GM23338 (cell line): ENCODE measurements around the gene TRPC4. TPM values are rescaled to one million over a fixed set of nuclear protein-coding genes. Genes with fewer than 3 reads are reported as not detected.

Experiments
- ATAC-seq: fragments of 200-7000 bp; cut with Tn5 transposase; 3 replicates; pipeline ENCODE4 v1.9.1; 2020
- DNase-seq: peaks from one replicate; pipeline ENCODE4 v3.0.0-alpha.2; 2015; ENCODE audit warnings: low spot score
- H2AFZ ChIP-seq: fragments of 200-600 bp; sonication (generic); 2 replicates; pipeline ENCODE4 v1.8.0; 2016; ENCODE audit warnings: antibody characterized with exemption, mild to moderate bottlenecking, moderate library complexity
- H3F3A ChIP-seq: fragments of 200-600 bp; sonication (generic); replicated peaks from 2 replicates; pipeline ENCODE4 v1.8.0; 2017; ENCODE audit warnings: antibody characterized with exemption, mixed run types, low read depth
- H3K27ac ChIP-seq: fragments of 200-600 bp; sonication (generic); 2 replicates; pipeline ENCODE4 v1.6.1; 2016; ENCODE audit warnings: low read depth
- H3K27me3 ChIP-seq: fragments of 200-600 bp; sonication (generic); 2 replicates; pipeline ENCODE4 v1.8.0; 2016; ENCODE audit warnings: mild to moderate bottlenecking, mixed run types, moderate library complexity; ENCODE audit not compliant: insufficient read depth
- H3K36me3 ChIP-seq: fragments of 200-600 bp; sonication (generic); 2 replicates; pipeline ENCODE4 v1.8.0; 2016; ENCODE audit warnings: mild to moderate bottlenecking; ENCODE audit not compliant: insufficient read depth
- H3K4me1 ChIP-seq: fragments of 200-600 bp; sonication (generic); 2 replicates; pipeline ENCODE4 v1.8.0; 2016; ENCODE audit warnings: mild to moderate bottlenecking, moderate library complexity; ENCODE audit not compliant: insufficient read depth
- H3K4me2 ChIP-seq: fragments of 200-600 bp; sonication (generic); 2 replicates; pipeline ENCODE4 v1.7.1; 2017; ENCODE audit warnings: mixed run types
- H3K4me3 ChIP-seq: fragments of 200-600 bp; sonication (generic); 2 replicates; pipeline ENCODE4 v1.6.1; 2016; ENCODE audit warnings: mixed run types
- H3K79me2 ChIP-seq: fragments of 200-600 bp; sonication (generic); replicated peaks from 2 replicates; pipeline ENCODE4 v1.8.0; 2017; ENCODE audit warnings: mild to moderate bottlenecking; ENCODE audit not compliant: insufficient read depth
- H3K9me2 ChIP-seq: fragments of 200-600 bp; sonication (generic); 2 replicates; pipeline ENCODE4 v1.8.0; 2017; ENCODE audit not compliant: insufficient read depth
- H4K20me1 ChIP-seq: fragments of 200-600 bp; sonication (generic); replicated peaks from 2 replicates; pipeline ENCODE4 v1.8.0; 2017; ENCODE audit warnings: mild to moderate bottlenecking; ENCODE audit not compliant: insufficient read depth
- H3K27ac Mint-ChIP-seq: 2 replicates; pipeline ENCODE4 v1.8.0; 2020; ENCODE audit warnings: inconsistent platforms, mild to moderate bottlenecking, moderate library complexity, mixed read lengths
- H3K27me3 Mint-ChIP-seq: 3 replicates; pipeline ENCODE4 v1.8.0; 2022; ENCODE audit warnings: low read depth, mild to moderate bottlenecking, moderate library complexity, mixed read lengths, inconsistent platforms; ENCODE audit not compliant: insufficient read depth, poor library complexity
- H3K36me3 Mint-ChIP-seq: 3 replicates; pipeline ENCODE4 v1.8.0; 2021; ENCODE audit warnings: low read depth, mild to moderate bottlenecking, inconsistent platforms, moderate library complexity, mixed read lengths
- H3K4me1 Mint-ChIP-seq: 3 replicates; pipeline ENCODE4 v1.8.0; 2020; ENCODE audit warnings: mild to moderate bottlenecking, inconsistent platforms, mixed read lengths
- H3K4me3 Mint-ChIP-seq: 3 replicates; pipeline ENCODE4 v1.8.0; 2021; ENCODE audit warnings: moderate library complexity, mild to moderate bottlenecking, inconsistent platforms, mixed read lengths
- H3K9me3 Mint-ChIP-seq: 3 replicates; pipeline ENCODE4 v1.8.0; 2020; ENCODE audit warnings: moderate library complexity, mild to moderate bottlenecking, inconsistent platforms, mixed read lengths
- CREB1 ChIP-seq: fragments of 250-450 bp; sonication (Bioruptor Pico); IDR thresholded peaks from 2 replicates; pipeline ENCODE4 v1.5.0; 2020; ENCODE audit warnings: low read depth, mild to moderate bottlenecking, moderate library complexity
- CTCF ChIP-seq, 2 experiments: fragments of 200-600 bp in 1 of 2; sonication (generic) in 1 of 2; conservative IDR thresholded peaks; 2 replicates each; pipeline versions ENCODE4 v1.5.1 to v1.6.1; 2016 to 2017; ENCODE audit warnings: antibody characterized with exemption in 2 of 2, low read depth in 2 of 2, mild to moderate bottlenecking in 2 of 2, moderate library complexity in 1 of 2
- ETS1 ChIP-seq: IDR thresholded peaks from 2 replicates; pipeline ENCODE4 v1.6.1; 2016; ENCODE audit warnings: antibody characterized with exemption
- EZH2 ChIP-seq: fragments of 200-600 bp; sonication (generic); IDR thresholded peaks from one replicate; pipeline ENCODE4 v1.8.0; 2017; ENCODE audit warnings: antibody characterized with exemption, mild to moderate bottlenecking, low read depth; ENCODE audit not compliant: unreplicated experiment
- EZH2phosphoT487 ChIP-seq: fragments of 200-600 bp; sonication (generic); IDR thresholded peaks from one replicate; pipeline ENCODE4 v1.8.1; 2018; ENCODE audit warnings: antibody characterized with exemption; ENCODE audit not compliant: unreplicated experiment
- JUNB ChIP-seq: IDR thresholded peaks from one replicate; pipeline ENCODE4 v1.6.1; 2016; ENCODE audit warnings: antibody characterized with exemption; ENCODE audit not compliant: unreplicated experiment
- NANOG ChIP-seq: IDR thresholded peaks from 2 replicates; pipeline ENCODE4 v1.6.1; 2016; ENCODE audit warnings: antibody characterized with exemption, borderline replicate concordance
- POLR2AphosphoS5 ChIP-seq: IDR thresholded peaks from 2 replicates; pipeline ENCODE4 v1.6.1; 2016; ENCODE audit warnings: antibody characterized with exemption, low read depth
- STAT1 ChIP-seq: IDR thresholded peaks from one replicate; pipeline ENCODE4 v1.6.1; 2016; ENCODE audit warnings: antibody characterized with exemption; ENCODE audit not compliant: unreplicated experiment
- ZNF114 ChIP-seq: fragments of 250-450 bp; sonication (Bioruptor Pico); IDR thresholded peaks from 2 replicates; pipeline ENCODE4 v1.5.0; 2020; ENCODE audit warnings: mild to moderate bottlenecking, moderate library complexity
- ZNF331 ChIP-seq: fragments of 250-450 bp; sonication (Bioruptor Pico); IDR thresholded peaks from 2 replicates; pipeline ENCODE4 v1.5.0; 2020; ENCODE audit warnings: low read depth, mild to moderate bottlenecking, moderate library complexity
- polyA plus RNA-seq: library from polyadenylated mRNA; unstranded; fragments of >200 nt; fragmentation: Nextera tagmentation; extraction: Ambion mirVana; gene quantifications from 2 replicates; pipeline ENCODE4 v1.2.1, GENCODE V29; 2016
- total RNA-seq: library from RNA; depleted of rRNA; stranded (reverse); fragments of >200 nt; shearing (Covaris generic); gene quantifications from 2 replicates; pipeline ENCODE4 v1.2.3, GENCODE V29; 2014
- TF ChIP-seq, protein P1 (sequence below): IDR thresholded peaks from one replicate; pipeline ENCODE4 v1.6.1; 2018; ENCODE audit warnings: antibody characterized with exemption; ENCODE audit not compliant: unreplicated experiment
- TF ChIP-seq, protein P2 (sequence below): fragments of 250-450 bp; sonication (Bioruptor Pico); IDR thresholded peaks from 2 replicates; pipeline ENCODE4 v1.5.0; 2020; ENCODE audit warnings: mild to moderate bottlenecking, moderate library complexity

TRPC4 gene
- total and polyA plus RNA-seq, 2 experiments from 2014 or later = 1.1 to 2.1 TPM

- Histone ChIP-seq H3K9me2 (no peaks in the 10 kb centered on the region), H3K27ac (no peak overlapping the region), H3K4me1 (no peaks in the 10 kb centered on the region), H3K79me2 (no peaks in the 10 kb centered on the region), H3K4me2 (no peak overlapping the region), H3K4me3 (no peak overlapping the region), H4K20me1 (no peaks in the 10 kb centered on the region), H2AFZ (no peak overlapping the region), H3K27me3 (no peaks in the 10 kb centered on the region), H3F3A (no peaks in the 10 kb centered on the region), H3K36me3 (no peaks in the 10 kb centered on the region)
- Mint-ChIP-seq H3K4me3 (no peak overlapping the region), H3K36me3 (no peaks in the 10 kb centered on the region), H3K9me3 (no peaks in the 10 kb centered on the region), H3K27me3 (no peaks in the 10 kb centered on the region), H3K4me1 (no peaks in the 10 kb centered on the region; the same call in 2 of the 3 replicates), H3K27ac (no peak overlapping the region)
- DNase-seq (no peak), ATAC-seq (no peak)
- no peak for TF ChIP-seq CREB1 (CRISPR knock-in tag)
- TF ChIP-seq CTCF (conservative IDR thresholded peaks at IDR 0.05; ENCODE audit: low read depth in 2 of 2) = no peak
- TF ChIP-seq POLR2AphosphoS5 = no peak
- no peak for TF ChIP-seq EZH2phosphoT487
- no peak for TF ChIP-seq NANOG
- TF ChIP-seq, protein P1, sequence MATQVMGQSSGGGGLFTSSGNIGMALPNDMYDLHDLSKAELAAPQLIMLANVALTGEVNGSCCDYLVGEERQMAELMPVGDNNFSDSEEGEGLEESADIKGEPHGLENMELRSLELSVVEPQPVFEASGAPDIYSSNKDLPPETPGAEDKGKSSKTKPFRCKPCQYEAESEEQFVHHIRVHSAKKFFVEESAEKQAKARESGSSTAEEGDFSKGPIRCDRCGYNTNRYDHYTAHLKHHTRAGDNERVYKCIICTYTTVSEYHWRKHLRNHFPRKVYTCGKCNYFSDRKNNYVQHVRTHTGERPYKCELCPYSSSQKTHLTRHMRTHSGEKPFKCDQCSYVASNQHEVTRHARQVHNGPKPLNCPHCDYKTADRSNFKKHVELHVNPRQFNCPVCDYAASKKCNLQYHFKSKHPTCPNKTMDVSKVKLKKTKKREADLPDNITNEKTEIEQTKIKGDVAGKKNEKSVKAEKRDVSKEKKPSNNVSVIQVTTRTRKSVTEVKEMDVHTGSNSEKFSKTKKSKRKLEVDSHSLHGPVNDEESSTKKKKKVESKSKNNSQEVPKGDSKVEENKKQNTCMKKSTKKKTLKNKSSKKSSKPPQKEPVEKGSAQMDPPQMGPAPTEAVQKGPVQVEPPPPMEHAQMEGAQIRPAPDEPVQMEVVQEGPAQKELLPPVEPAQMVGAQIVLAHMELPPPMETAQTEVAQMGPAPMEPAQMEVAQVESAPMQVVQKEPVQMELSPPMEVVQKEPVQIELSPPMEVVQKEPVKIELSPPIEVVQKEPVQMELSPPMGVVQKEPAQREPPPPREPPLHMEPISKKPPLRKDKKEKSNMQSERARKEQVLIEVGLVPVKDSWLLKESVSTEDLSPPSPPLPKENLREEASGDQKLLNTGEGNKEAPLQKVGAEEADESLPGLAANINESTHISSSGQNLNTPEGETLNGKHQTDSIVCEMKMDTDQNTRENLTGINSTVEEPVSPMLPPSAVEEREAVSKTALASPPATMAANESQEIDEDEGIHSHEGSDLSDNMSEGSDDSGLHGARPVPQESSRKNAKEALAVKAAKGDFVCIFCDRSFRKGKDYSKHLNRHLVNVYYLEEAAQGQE = no peak
- TF ChIP-seq ETS1 = no peak
- no peak for TF ChIP-seq ZNF331 (CRISPR knock-in tag)
- no peak for TF ChIP-seq JUNB
- no peak for TF ChIP-seq EZH2
- TF ChIP-seq, protein P2, sequence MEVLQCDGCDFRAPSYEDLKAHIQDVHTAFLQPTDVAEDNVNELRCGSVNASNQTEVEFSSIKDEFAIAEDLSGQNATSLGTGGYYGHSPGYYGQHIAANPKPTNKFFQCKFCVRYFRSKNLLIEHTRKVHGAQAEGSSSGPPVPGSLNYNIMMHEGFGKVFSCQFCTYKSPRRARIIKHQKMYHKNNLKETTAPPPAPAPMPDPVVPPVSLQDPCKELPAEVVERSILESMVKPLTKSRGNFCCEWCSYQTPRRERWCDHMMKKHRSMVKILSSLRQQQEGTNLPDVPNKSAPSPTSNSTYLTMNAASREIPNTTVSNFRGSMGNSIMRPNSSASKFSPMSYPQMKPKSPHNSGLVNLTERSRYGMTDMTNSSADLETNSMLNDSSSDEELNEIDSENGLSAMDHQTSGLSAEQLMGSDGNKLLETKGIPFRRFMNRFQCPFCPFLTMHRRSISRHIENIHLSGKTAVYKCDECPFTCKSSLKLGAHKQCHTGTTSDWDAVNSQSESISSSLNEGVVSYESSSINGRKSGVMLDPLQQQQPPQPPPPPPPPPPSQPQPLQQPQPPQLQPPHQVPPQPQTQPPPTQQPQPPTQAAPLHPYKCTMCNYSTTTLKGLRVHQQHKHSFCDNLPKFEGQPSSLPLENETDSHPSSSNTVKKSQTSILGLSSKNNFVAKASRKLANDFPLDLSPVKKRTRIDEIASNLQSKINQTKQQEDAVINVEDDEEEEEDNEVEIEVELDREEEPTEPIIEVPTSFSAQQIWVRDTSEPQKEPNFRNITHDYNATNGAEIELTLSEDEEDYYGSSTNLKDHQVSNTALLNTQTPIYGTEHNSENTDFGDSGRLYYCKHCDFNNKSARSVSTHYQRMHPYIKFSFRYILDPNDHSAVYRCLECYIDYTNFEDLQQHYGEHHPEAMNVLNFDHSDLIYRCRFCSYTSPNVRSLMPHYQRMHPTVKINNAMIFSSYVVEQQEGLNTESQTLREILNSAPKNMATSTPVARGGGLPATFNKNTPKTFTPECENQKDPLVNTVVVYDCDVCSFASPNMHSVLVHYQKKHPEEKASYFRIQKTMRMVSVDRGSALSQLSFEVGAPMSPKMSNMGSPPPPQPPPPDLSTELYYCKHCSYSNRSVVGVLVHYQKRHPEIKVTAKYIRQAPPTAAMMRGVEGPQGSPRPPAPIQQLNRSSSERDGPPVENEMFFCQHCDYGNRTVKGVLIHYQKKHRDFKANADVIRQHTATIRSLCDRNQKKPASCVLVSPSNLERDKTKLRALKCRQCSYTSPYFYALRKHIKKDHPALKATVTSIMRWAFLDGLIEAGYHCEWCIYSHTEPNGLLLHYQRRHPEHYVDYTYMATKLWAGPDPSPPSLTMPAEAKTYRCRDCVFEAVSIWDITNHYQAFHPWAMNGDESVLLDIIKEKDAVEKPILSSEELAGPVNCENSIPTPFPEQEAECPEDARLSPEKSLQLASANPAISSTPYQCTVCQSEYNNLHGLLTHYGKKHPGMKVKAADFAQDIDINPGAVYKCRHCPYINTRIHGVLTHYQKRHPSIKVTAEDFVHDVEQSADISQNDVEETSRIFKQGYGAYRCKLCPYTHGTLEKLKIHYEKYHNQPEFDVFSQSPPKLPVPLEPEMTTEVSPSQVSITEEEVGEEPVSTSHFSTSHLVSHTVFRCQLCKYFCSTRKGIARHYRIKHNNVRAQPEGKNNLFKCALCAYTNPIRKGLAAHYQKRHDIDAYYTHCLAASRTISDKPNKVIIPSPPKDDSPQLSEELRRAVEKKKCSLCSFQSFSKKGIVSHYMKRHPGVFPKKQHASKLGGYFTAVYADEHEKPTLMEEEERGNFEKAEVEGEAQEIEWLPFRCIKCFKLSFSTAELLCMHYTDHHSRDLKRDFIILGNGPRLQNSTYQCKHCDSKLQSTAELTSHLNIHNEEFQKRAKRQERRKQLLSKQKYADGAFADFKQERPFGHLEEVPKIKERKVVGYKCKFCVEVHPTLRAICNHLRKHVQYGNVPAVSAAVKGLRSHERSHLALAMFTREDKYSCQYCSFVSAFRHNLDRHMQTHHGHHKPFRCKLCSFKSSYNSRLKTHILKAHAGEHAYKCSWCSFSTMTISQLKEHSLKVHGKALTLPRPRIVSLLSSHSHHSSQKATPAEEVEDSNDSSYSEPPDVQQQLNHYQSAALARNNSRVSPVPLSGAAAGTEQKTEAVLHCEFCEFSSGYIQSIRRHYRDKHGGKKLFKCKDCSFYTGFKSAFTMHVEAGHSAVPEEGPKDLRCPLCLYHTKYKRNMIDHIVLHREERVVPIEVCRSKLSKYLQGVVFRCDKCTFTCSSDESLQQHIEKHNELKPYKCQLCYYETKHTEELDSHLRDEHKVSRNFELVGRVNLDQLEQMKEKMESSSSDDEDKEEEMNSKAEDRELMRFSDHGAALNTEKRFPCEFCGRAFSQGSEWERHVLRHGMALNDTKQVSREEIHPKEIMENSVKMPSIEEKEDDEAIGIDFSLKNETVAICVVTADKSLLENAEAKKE (CRISPR knock-in tag) = no peak
- TF ChIP-seq ZNF114 (CRISPR knock-in tag) = no peak
- TF ChIP-seq STAT1 = no peak
Measured at GRCh38 chr13:37777676-37778075, 91.9 kb downstream of the TRPC4 start.
